H1 (cell line): ENCODE measurements around the gene DNAAF5. TPM values are rescaled to one million over a fixed set of nuclear protein-coding genes. Genes with fewer than 3 reads are reported as not detected.

Source experiments
- HDAC2 ChIP-seq, 2 experiments: fragments of 300-600 bp in 1 of 2; sonication (generic) in 1 of 2; IDR thresholded peaks; 2 replicates each; pipeline ENCODE4 v1.6.1; 2011 to 2012; ENCODE audit warnings: low read depth in 2 of 2, low read length in 2 of 2, mild to moderate bottlenecking in 2 of 2, moderate library complexity in 2 of 2, borderline replicate concordance in 1 of 2, inconsistent platforms in 1 of 2
- polyA plus RNA-seq, 7 experiments: library from polyadenylated mRNA; depleted of rRNA in 3 of 7; stranded (reverse) in 5 of 7; unstranded in 2 of 7; fragments of >200 nt in 5 of 7; fragments of 200-250 nt in 2 of 7; gene quantifications; 1 replicate in 5 of 7; 2 replicates in 1 of 7; 4 replicates in 1 of 7; pipeline versions ENCODE4 v1.2.1 to v1.2.3, GENCODE V29; 2011 to 2013; ENCODE audit warnings: missing spikeins in 2 of 7, mixed read lengths in 2 of 7
- total RNA-seq: library from RNA; stranded (reverse); fragmentation: NEBNext Ultra II Directional; extraction: Animal tissue kit (Norgen Biotek cat#: 25700); gene quantifications from 2 replicates; pipeline ENCODE4 v1.2.1, GENCODE V29; 2021
- TF ChIP-seq, protein P1 (sequence below), 3 experiments: IDR thresholded peaks; 1 replicate in 2 of 3; 2 replicates in 1 of 3; pipeline versions ENCODE4 v1.5.1 to v1.6.1; 2011; ENCODE audit warnings: low read length in 3 of 3, mild to moderate bottlenecking in 3 of 3, inconsistent platforms in 2 of 3, low read depth in 1 of 3, moderate library complexity in 1 of 3; ENCODE audit not compliant: insufficient read depth in 1 of 3; ENCODE audit errors: control extremely low read depth in 1 of 3

Gene DNAAF5
- total and polyA plus RNA-seq, 2 of the 8 experiments (the other 6 are each of a cell fraction or from before 2014, with no cell fraction given), result 55.1 to 95.9 TPM

DNA sequence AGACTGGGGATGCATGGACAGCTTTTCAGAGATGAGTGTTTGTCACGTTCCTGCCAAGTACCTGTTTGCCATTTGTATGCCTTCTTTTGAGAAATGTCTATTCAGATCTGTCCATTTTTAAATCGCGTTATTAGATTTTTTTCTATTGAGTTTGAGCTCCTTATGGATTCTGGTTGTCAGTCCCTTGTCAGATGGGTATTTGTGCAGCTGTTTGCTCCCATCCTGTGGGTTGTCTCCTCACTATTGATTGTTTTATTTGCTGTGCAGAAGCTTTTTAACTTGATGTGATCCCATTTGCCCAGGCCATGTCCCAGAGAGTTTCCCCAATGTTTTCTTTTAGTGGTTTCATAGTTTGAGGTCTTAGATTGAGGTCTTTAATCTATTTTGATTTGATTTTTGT lies 6.1 kb downstream of the DNAAF5 start (continued):
- TF ChIP-seq, protein P1, sequence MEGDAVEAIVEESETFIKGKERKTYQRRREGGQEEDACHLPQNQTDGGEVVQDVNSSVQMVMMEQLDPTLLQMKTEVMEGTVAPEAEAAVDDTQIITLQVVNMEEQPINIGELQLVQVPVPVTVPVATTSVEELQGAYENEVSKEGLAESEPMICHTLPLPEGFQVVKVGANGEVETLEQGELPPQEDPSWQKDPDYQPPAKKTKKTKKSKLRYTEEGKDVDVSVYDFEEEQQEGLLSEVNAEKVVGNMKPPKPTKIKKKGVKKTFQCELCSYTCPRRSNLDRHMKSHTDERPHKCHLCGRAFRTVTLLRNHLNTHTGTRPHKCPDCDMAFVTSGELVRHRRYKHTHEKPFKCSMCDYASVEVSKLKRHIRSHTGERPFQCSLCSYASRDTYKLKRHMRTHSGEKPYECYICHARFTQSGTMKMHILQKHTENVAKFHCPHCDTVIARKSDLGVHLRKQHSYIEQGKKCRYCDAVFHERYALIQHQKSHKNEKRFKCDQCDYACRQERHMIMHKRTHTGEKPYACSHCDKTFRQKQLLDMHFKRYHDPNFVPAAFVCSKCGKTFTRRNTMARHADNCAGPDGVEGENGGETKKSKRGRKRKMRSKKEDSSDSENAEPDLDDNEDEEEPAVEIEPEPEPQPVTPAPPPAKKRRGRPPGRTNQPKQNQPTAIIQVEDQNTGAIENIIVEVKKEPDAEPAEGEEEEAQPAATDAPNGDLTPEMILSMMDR (IDR thresholded peaks at IDR 0.05; ENCODE audit: control extremely low read depth in 1 of 3, insufficient read depth in 1 of 3, low read depth in 1 of 3, low read length in 3 of 3), result no peak
- TF ChIP-seq HDAC2 (IDR thresholded peaks at IDR 0.05; ENCODE audit: borderline replicate concordance in 1 of 2, low read depth in 2 of 2, low read length in 2 of 2), result no peak
